GM23338 (cell line): ENCODE results near the gene GRK5. TPM values are rescaled to one million over a fixed set of nuclear protein-coding genes. Genes with fewer than 3 reads are reported as not detected.

ENCODE experiments used
- ATAC-seq: fragments of 200-7000 bp; cut with Tn5 transposase; 3 replicates; pipeline ENCODE4 v1.9.1; 2020
- DNase-seq: peaks from one replicate; pipeline ENCODE4 v3.0.0-alpha.2; 2015; ENCODE audit warnings: low spot score
- H2AFZ ChIP-seq: fragments of 200-600 bp; sonication (generic); 2 replicates; pipeline ENCODE4 v1.8.0; 2016; ENCODE audit warnings: antibody characterized with exemption, mild to moderate bottlenecking, moderate library complexity
- H3F3A ChIP-seq: fragments of 200-600 bp; sonication (generic); replicated peaks from 2 replicates; pipeline ENCODE4 v1.8.0; 2017; ENCODE audit warnings: antibody characterized with exemption, mixed run types, low read depth
- H3K27ac ChIP-seq: fragments of 200-600 bp; sonication (generic); 2 replicates; pipeline ENCODE4 v1.6.1; 2016; ENCODE audit warnings: low read depth
- H3K27me3 ChIP-seq: fragments of 200-600 bp; sonication (generic); 2 replicates; pipeline ENCODE4 v1.8.0; 2016; ENCODE audit warnings: mild to moderate bottlenecking, mixed run types, moderate library complexity; ENCODE audit not compliant: insufficient read depth
- H3K36me3 ChIP-seq: fragments of 200-600 bp; sonication (generic); 2 replicates; pipeline ENCODE4 v1.8.0; 2016; ENCODE audit warnings: mild to moderate bottlenecking; ENCODE audit not compliant: insufficient read depth
- H3K4me1 ChIP-seq: fragments of 200-600 bp; sonication (generic); 2 replicates; pipeline ENCODE4 v1.8.0; 2016; ENCODE audit warnings: mild to moderate bottlenecking, moderate library complexity; ENCODE audit not compliant: insufficient read depth
- H3K4me2 ChIP-seq: fragments of 200-600 bp; sonication (generic); 2 replicates; pipeline ENCODE4 v1.7.1; 2017; ENCODE audit warnings: mixed run types
- H3K4me3 ChIP-seq: fragments of 200-600 bp; sonication (generic); 2 replicates; pipeline ENCODE4 v1.6.1; 2016; ENCODE audit warnings: mixed run types
- H3K79me2 ChIP-seq: fragments of 200-600 bp; sonication (generic); replicated peaks from 2 replicates; pipeline ENCODE4 v1.8.0; 2017; ENCODE audit warnings: mild to moderate bottlenecking; ENCODE audit not compliant: insufficient read depth
- H3K9me2 ChIP-seq: fragments of 200-600 bp; sonication (generic); 2 replicates; pipeline ENCODE4 v1.8.0; 2017; ENCODE audit not compliant: insufficient read depth
- H4K20me1 ChIP-seq: fragments of 200-600 bp; sonication (generic); replicated peaks from 2 replicates; pipeline ENCODE4 v1.8.0; 2017; ENCODE audit warnings: mild to moderate bottlenecking; ENCODE audit not compliant: insufficient read depth
- H3K27ac Mint-ChIP-seq: 2 replicates; pipeline ENCODE4 v1.8.0; 2020; ENCODE audit warnings: inconsistent platforms, mild to moderate bottlenecking, moderate library complexity, mixed read lengths
- H3K27me3 Mint-ChIP-seq: 3 replicates; pipeline ENCODE4 v1.8.0; 2022; ENCODE audit warnings: low read depth, mild to moderate bottlenecking, moderate library complexity, mixed read lengths, inconsistent platforms; ENCODE audit not compliant: insufficient read depth, poor library complexity
- H3K36me3 Mint-ChIP-seq: 3 replicates; pipeline ENCODE4 v1.8.0; 2021; ENCODE audit warnings: low read depth, mild to moderate bottlenecking, inconsistent platforms, moderate library complexity, mixed read lengths
- H3K4me1 Mint-ChIP-seq: 3 replicates; pipeline ENCODE4 v1.8.0; 2020; ENCODE audit warnings: mild to moderate bottlenecking, inconsistent platforms, mixed read lengths
- H3K4me3 Mint-ChIP-seq: 3 replicates; pipeline ENCODE4 v1.8.0; 2021; ENCODE audit warnings: moderate library complexity, mild to moderate bottlenecking, inconsistent platforms, mixed read lengths
- H3K9me3 Mint-ChIP-seq: 3 replicates; pipeline ENCODE4 v1.8.0; 2020; ENCODE audit warnings: moderate library complexity, mild to moderate bottlenecking, inconsistent platforms, mixed read lengths
- CREB1 ChIP-seq: fragments of 250-450 bp; sonication (Bioruptor Pico); IDR thresholded peaks from 2 replicates; pipeline ENCODE4 v1.5.0; 2020; ENCODE audit warnings: low read depth, mild to moderate bottlenecking, moderate library complexity
- ETS1 ChIP-seq: IDR thresholded peaks from 2 replicates; pipeline ENCODE4 v1.6.1; 2016; ENCODE audit warnings: antibody characterized with exemption
- EZH2 ChIP-seq: fragments of 200-600 bp; sonication (generic); IDR thresholded peaks from one replicate; pipeline ENCODE4 v1.8.0; 2017; ENCODE audit warnings: antibody characterized with exemption, mild to moderate bottlenecking, low read depth; ENCODE audit not compliant: unreplicated experiment
- EZH2phosphoT487 ChIP-seq: fragments of 200-600 bp; sonication (generic); IDR thresholded peaks from one replicate; pipeline ENCODE4 v1.8.1; 2018; ENCODE audit warnings: antibody characterized with exemption; ENCODE audit not compliant: unreplicated experiment
- JUNB ChIP-seq: IDR thresholded peaks from one replicate; pipeline ENCODE4 v1.6.1; 2016; ENCODE audit warnings: antibody characterized with exemption; ENCODE audit not compliant: unreplicated experiment
- NANOG ChIP-seq: IDR thresholded peaks from 2 replicates; pipeline ENCODE4 v1.6.1; 2016; ENCODE audit warnings: antibody characterized with exemption, borderline replicate concordance
- REST ChIP-seq: IDR thresholded peaks from one replicate; pipeline ENCODE4 v1.6.1; 2018; ENCODE audit warnings: antibody characterized with exemption; ENCODE audit not compliant: unreplicated experiment
- STAT1 ChIP-seq: IDR thresholded peaks from one replicate; pipeline ENCODE4 v1.6.1; 2016; ENCODE audit warnings: antibody characterized with exemption; ENCODE audit not compliant: unreplicated experiment
- ZNF331 ChIP-seq: fragments of 250-450 bp; sonication (Bioruptor Pico); IDR thresholded peaks from 2 replicates; pipeline ENCODE4 v1.5.0; 2020; ENCODE audit warnings: low read depth, mild to moderate bottlenecking, moderate library complexity
- ZNF462 ChIP-seq: fragments of 250-450 bp; sonication (Bioruptor Pico); IDR thresholded peaks from 2 replicates; pipeline ENCODE4 v1.5.0; 2020; ENCODE audit warnings: mild to moderate bottlenecking, moderate library complexity
- polyA plus RNA-seq: library from polyadenylated mRNA; unstranded; fragments of >200 nt; fragmentation: Nextera tagmentation; extraction: Ambion mirVana; gene quantifications from 2 replicates; pipeline ENCODE4 v1.2.1, GENCODE V29; 2016
- total RNA-seq: library from RNA; depleted of rRNA; stranded (reverse); fragments of >200 nt; shearing (Covaris generic); gene quantifications from 2 replicates; pipeline ENCODE4 v1.2.3, GENCODE V29; 2014

The GRK5 gene
- total and polyA plus RNA-seq, 2 experiments from 2014 or later, result 0.53 to 2.0 TPM

- no peak for TF ChIP-seq ETS1
- no peak for TF ChIP-seq ZNF331 (CRISPR knock-in tag)
Measured at GRCh38 chr10:119316729-119317097, 109.3 kb downstream of the GRK5 start (continued).

- Histone ChIP-seq H3K9me2 (no peaks in the 10 kb centered on the region), H3K36me3 (no peaks in the 10 kb centered on the region), H3F3A (0 out of 2 replicates have a peak, but pooled peaks cover 4% of the 10 kb centered on the region), H2AFZ (no peak overlapping the region), H3K4me3 (no peak overlapping the region), H4K20me1 (no peaks in the 10 kb centered on the region), H3K27me3 (no peaks in the 10 kb centered on the region), H3K27ac (no peak overlapping the region), H3K4me1 (peaks cover 23% of the 10 kb centered on the region), H3K4me2 (peak overlapping the region; percentile 53; the same call in 1 of the 2 replicates), H3K79me2 (no peaks in the 10 kb centered on the region)
- ATAC-seq, result peak; percentile 12
- DNase-seq, result no peak
- H3K27me3 Mint-ChIP-seq, result no peaks in the 10 kb centered on the region
- peaks cover 40% of the 10 kb centered on the region for H3K4me1 Mint-ChIP-seq
- H3K27ac Mint-ChIP-seq, result peak overlapping the region; percentile 7; the same call in 1 of the 2 replicates
- H3K9me3 Mint-ChIP-seq, result peaks cover 12% of the 10 kb centered on the region
- no peak overlapping the region for H3K4me3 Mint-ChIP-seq
- H3K36me3 Mint-ChIP-seq, result peaks cover 3% of the 10 kb centered on the region; the same call in 2 of the 3 replicates
- TF ChIP-seq ZNF462, result no peak
- no peak for TF ChIP-seq EZH2phosphoT487
- TF ChIP-seq JUNB, result no peak
- no peak for TF ChIP-seq NANOG
- no peak for TF ChIP-seq ETS1
- TF ChIP-seq EZH2, result no peak
- TF ChIP-seq REST, result no peak
- TF ChIP-seq CREB1, result no peak
- no peak for TF ChIP-seq STAT1
Measured at GRCh38 chr10:119318411-119319160, 111.2 kb downstream of the GRK5 start.
